Ascending aorta (tissue), 2 donors: ENCODE data around the gene RFNG. TPM values are rescaled to one million over a fixed set of nuclear protein-coding genes. Genes with fewer than 3 reads are reported as not detected.

Experiments
- DNase-seq, 2 donors: peaks; one replicate each; pipeline ENCODE4 v3.0.0-alpha.2; 2019; ENCODE audit warnings: low spot score in 2 of 2
- H3K27ac ChIP-seq, 2 donors: fragments of 200-600 bp; sonication (generic); one replicate each; pipeline ENCODE4 v1.5.1; 2016 to 2017; ENCODE audit warnings: mild to moderate bottlenecking in 1 of 2
- H3K27me3 ChIP-seq: fragments of 200-600 bp; sonication (generic); one replicate; pipeline ENCODE4 v1.5.1; 2017
- H3K36me3 ChIP-seq, 2 donors: fragments of 200-600 bp; sonication (generic); one replicate each; pipeline ENCODE4 v1.5.1; 2016
- H3K4me1 ChIP-seq, 2 donors: fragments of 200-600 bp; sonication (generic); one replicate each; pipeline ENCODE4 v1.5.1; 2016 to 2017; ENCODE audit warnings: mild to moderate bottlenecking in 1 of 2
- H3K4me3 ChIP-seq, 2 donors: fragments of 200-600 bp; sonication (generic); one replicate each; pipeline ENCODE4 v1.5.1; 2016 to 2017; ENCODE audit warnings: mild to moderate bottlenecking in 1 of 2
- H3K9me3 ChIP-seq, 2 donors: fragments of 200-600 bp; sonication (generic); one replicate each; pipeline ENCODE4 v1.5.1; 2016
- CTCF ChIP-seq, 3 experiments: fragments of 200-600 bp in 2 of 3; fragments of 450-650 bp in 1 of 3; sonication (generic) in 2 of 3; IDR thresholded peaks; one replicate each; pipeline ENCODE4 v1.5.1; 2016 to 2019; ENCODE audit warnings: antibody characterized with exemption in 3 of 3, mild to moderate bottlenecking in 1 of 3, moderate library complexity in 1 of 3
- intact Hi-C: fragments of 100-400 bp; cut with DNase I; formaldehyde crosslinking; loops from one replicate; pipeline ENCODE4 v1.15.1; 2023
- total RNA-seq: library from RNA; depleted of rRNA; stranded (reverse); fragments of >200 nt; gene quantifications from one replicate; pipeline ENCODE4 v1.1.0, GENCODE V29; 2016

RFNG gene
- total RNA-seq, 1 donor from 2014 or later: 73.7 TPM

DNA sequence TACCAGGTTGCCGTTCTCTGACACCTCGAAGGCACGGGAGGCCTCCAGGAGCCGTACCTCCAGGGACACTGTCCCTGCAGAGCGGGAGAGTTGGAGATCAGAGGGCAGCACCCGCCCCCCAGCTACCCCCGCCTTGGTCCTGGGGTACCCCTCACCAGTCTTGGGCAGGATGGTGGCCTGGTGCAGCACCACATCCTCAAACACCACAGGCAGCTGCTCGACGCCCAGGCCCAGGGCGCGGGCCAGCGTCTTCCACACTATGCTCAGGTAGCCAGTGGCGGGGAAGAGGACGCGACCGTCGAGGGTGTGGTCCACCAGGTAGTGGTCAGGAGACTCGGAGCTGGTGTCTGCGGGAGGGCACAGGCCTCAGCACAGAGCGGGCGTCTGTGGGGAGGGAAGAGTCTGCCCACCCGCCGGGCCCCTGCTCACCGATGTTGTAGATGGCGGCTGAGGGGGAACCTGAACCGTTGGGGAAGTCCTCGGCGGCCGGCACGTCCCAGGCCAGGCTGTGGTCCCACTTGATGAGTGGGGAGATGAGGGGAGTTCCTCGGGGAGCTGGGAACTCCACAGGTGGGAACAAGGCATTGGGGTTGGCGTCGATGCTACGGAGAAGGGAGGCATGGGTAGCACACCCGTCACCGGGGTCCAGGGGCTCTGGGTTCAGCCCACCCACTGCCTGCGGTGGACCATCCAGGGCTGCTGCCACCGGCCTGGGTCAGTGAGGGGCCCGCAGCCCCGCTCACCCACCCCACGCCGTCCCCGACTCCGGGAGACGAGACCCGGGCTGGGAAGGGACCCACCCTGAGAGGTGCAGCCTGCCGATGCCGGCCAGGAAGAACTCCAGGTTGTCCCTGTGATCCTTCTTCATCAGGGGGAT is 36.6 kb upstream of the RFNG start:
- no peak for TF ChIP-seq CTCF (IDR thresholded peaks at IDR 0.05)
- H3K27ac ChIP-seq: no peak overlapping the region
- intact Hi-C loops: no loop called here
- H3K9me3 ChIP-seq: no peaks in the 10 kb centered on the region
- H3K27me3 ChIP-seq: no peaks in the 10 kb centered on the region
- DNase-seq: no peak
- peaks cover 95 to 100% of the 10 kb centered on the region in 2 donors for H3K36me3 ChIP-seq
- H3K4me1 ChIP-seq: no peaks in the 10 kb centered on the region
- no peak overlapping the region for H3K4me3 ChIP-seq

DNA sequence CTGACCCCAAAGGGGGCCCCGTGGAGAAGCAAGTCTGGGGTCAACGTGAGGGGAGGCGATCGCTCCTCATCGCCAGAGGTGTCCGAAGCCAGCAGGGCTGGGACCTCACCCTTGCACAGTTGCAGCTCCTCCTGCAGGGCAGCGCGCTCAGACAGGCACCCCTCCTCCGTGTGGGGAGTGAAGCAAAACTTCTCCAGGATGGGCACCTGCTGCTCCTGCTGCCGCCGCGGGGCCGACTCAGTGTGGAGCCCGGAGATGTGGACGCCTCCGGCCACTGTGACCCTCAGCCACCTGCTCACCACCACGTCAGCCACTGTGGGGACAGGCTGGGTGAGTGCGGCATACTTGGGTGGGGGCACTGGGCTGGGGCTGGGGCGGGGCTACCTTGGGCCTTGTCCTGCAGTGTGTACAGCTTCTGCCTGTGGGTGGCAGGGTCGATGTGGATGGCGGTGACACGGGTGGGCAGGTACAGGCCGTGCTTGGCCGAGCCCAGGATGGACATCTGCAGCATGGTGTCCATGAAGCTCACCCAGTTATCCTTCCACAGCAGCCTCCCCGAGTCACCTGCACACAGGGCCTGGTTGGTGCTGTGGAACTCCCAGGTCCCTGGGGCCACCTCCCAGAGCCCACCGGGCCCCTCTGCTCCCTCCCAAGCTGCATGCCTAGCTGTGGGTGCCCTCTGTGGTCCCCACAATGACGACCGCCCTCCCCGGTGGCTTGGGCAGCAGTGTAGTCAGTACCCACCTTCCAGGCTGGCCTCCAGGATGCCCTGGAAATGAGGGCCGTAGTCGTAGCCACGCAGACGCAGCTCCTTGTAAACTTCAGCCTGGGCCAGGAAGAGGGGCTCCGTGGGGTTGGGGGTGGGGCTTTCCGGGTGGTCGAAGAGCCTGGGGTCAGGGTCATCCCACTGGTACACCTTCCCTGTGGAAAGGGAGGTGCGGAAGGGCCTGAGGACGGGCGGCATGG is 35.6 kb upstream of the RFNG start:
- TF ChIP-seq CTCF (IDR thresholded peaks at IDR 0.05): no peak
- intact Hi-C loops: no loop called here
- H3K4me1 ChIP-seq: no peaks in the 10 kb centered on the region
- H3K27me3 ChIP-seq: no peaks in the 10 kb centered on the region
- no peak overlapping the region for H3K27ac ChIP-seq
- DNase-seq: no peak
- peaks cover 96 to 100% of the 10 kb centered on the region in 2 donors for H3K36me3 ChIP-seq
- H3K4me3 ChIP-seq: no peak overlapping the region
- no peaks in the 10 kb centered on the region for H3K9me3 ChIP-seq

DNA sequence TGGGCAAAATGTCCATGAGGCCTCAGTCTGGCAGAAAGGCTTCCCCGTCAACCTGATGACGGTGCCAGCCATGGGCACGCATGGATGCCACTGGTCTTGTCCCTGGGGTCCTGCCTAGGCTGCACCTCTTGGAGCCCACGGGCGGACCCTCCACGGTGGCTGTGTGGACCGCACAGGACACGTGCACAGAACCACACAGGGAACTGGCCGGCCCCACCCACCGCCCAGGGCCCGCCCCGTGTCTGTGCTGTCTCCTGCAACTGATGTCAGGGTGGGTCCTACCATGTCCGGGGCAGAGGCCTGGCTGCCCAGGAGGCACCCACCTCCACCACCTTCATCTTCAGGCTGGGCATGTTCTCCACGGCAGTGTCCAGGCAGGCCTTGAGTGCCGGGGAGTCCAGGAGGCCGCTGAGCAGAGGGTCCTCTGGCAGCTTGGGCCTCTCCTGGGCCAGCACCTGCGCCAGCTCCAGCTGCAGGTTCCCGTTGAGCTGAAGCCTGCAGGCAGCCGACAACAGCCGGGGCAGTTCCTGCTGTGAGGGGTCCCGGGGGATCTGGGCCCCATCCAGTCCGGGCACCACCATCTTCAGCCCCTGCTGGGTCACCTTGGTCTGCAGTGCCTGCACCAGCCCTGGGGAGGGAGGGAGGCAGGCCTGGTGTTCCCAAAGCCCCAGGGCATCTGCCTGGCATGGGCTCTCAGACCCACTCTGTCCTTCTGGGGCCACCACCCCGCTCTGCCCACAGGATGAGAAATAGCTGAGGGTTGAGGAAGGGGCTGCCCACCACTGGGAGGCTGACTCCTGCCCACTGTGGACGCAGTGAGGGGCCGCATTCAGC is 34.5 kb upstream of the RFNG start:
- Histone ChIP-seq H3K27ac (no peak overlapping the region), H3K4me1 (no peaks in the 10 kb centered on the region), H3K4me3 (no peak overlapping the region), H3K36me3 (peaks cover 98 to 99% of the 10 kb centered on the region in 2 donors), H3K9me3 (no peaks in the 10 kb centered on the region), H3K27me3 (no peaks in the 10 kb centered on the region)
- no peak for TF ChIP-seq CTCF (IDR thresholded peaks at IDR 0.05)
- intact Hi-C loops: no loop called here
- no peak for DNase-seq

DNA sequence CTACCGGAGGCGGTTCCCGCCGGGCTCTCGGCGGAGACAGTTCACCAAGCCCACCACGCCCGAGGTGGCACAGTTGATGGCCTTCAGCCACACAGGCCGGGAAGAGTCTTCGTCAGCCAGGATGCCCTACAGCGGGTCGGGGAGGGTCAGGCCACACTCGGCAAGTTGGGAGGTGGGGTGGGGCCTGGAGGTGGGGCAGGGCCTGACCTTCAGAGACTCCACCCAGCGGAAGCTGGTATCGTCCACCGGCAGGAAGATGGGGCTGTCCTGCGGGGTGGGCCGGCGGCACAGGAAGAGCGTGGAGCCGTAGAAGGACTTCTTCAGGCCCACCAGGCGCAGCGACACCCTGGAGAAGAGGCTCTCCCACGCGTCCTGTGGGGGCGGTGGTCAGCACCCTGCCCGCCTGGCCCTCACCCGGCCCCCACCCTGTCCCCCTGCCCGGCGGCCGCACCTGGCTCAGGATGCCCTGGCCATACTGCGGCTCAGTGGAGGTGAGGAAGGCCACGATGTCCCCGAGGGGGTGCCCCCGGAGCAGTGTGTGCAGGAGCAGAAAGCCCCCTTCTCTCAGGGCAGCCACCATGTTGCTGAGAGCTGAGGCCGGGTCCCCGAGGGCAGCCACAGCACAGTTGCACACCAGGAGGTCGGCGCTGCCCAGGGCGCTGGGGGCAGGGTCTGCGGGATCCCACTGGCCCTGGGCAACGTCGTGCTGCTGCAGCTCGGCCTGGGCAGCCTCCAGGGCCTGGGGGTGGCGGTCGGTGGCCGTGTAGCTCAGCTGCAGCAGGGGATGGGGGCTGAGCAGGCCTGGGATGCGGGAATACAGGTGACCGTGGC is 33.6 kb upstream of the RFNG start:
- no peak for DNase-seq
- Histone ChIP-seq H3K36me3 (peaks cover 98 to 99% of the 10 kb centered on the region in 2 donors), H3K4me1 (no peaks in the 10 kb centered on the region), H3K9me3 (no peaks in the 10 kb centered on the region), H3K27ac (no peak overlapping the region), H3K27me3 (no peaks in the 10 kb centered on the region), H3K4me3 (no peak overlapping the region)
- no peak for TF ChIP-seq CTCF (IDR thresholded peaks at IDR 0.05)
- intact Hi-C loops: no loop called here
